C4-2B (cell line): ENCODE measurements around the gene PLOD2.

ENCODE experiments used
- ZFX ChIP-seq: fragments of 450-650 bp; IDR thresholded peaks from 2 replicates; pipeline ENCODE4 v1.6.1; 2017
- TF ChIP-seq, protein P1 (sequence below): fragments of 450-650 bp; conservative IDR thresholded peaks from 2 replicates; pipeline ENCODE4 v1.5.1; 2017; ENCODE audit warnings: mild to moderate bottlenecking

- TF ChIP-seq, protein P1, sequence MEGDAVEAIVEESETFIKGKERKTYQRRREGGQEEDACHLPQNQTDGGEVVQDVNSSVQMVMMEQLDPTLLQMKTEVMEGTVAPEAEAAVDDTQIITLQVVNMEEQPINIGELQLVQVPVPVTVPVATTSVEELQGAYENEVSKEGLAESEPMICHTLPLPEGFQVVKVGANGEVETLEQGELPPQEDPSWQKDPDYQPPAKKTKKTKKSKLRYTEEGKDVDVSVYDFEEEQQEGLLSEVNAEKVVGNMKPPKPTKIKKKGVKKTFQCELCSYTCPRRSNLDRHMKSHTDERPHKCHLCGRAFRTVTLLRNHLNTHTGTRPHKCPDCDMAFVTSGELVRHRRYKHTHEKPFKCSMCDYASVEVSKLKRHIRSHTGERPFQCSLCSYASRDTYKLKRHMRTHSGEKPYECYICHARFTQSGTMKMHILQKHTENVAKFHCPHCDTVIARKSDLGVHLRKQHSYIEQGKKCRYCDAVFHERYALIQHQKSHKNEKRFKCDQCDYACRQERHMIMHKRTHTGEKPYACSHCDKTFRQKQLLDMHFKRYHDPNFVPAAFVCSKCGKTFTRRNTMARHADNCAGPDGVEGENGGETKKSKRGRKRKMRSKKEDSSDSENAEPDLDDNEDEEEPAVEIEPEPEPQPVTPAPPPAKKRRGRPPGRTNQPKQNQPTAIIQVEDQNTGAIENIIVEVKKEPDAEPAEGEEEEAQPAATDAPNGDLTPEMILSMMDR, result no peak
- no peak for TF ChIP-seq ZFX
Measured at GRCh38 chr3:146177072-146177471, 16.1 kb upstream of the PLOD2 start.
